Stimulated activated effector memory CD8-positive, alpha-beta T cell treated with anti-CD3 and anti-CD28 coated beads, Interleukin-12 subunit alpha, Interleukin-12 subunit beta, amount 100 ng/mL, for 72 hours (primary cell): ENCODE data around the gene EFCAB14.
"Not testable (repeated sequence)": the region's sequence is repeated elsewhere in the genome, so short reads cannot be mapped to it uniquely, and the experiment has no call there.

ENCODE experiments used
- ATAC-seq: fragments of 150-1000 bp; cut with Tn5 transposase; 2 replicates; pipeline ENCODE4 v1.10.0; 2021
- DNase-seq, 2 donors: peaks; one replicate each; pipeline ENCODE4 v3.0.0; 2021 to 2022; ENCODE audit warnings: low spot score in 2 of 2
- H3K27ac Mint-ChIP-seq: one replicate; pipeline ENCODE4 v1.8.0; 2022; ENCODE audit warnings: mild to moderate bottlenecking, mixed read lengths
- H3K36me3 Mint-ChIP-seq: one replicate; pipeline ENCODE4 v1.8.0; 2022; ENCODE audit warnings: mild to moderate bottlenecking, mixed read lengths
- H3K4me1 Mint-ChIP-seq: one replicate; pipeline ENCODE4 v1.8.0; 2022; ENCODE audit warnings: mixed read lengths
- H3K4me3 Mint-ChIP-seq: one replicate; pipeline ENCODE4 v1.8.0; 2022; ENCODE audit warnings: mild to moderate bottlenecking, mixed read lengths
- H3K9me3 Mint-ChIP-seq: one replicate; pipeline ENCODE4 v1.8.0; 2022; ENCODE audit warnings: mixed read lengths

Gene EFCAB14

DNA sequence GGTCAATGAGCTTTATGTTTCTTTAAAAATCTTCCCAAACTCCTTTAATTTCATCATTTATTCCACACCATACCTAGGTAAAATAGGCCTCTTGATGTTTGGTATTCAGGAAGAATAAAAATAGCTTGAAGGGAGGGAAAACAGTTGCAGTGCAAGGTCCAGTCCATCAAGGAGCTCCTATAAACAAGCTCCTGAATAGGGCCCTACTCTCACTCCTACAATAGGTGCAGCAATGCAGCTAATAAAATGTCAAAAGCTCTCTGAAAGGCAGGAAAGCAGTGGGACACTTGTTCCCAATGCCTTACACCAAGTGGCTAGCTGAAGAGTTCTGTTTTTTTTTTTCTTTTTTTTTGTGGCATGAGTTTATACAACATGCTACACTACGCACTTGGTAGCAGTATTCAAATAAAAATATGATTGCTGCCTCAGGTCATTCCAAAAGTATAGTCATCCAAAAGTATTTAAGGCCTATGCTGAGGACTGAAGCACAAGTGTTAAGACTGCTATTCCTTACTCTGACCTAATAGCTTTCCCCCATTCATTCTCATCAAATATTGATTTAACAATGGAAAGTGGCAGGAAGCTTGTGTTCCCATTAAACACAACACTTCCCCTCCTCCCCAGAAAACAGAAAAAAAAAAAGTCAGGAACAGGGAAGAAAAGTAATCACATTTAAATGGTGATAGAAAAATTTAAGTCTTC is 37.4 kb downstream of the EFCAB14 start:
- Mint-ChIP-seq H3K27ac (peak overlapping the region; percentile 85), H3K36me3 (peaks cover 100% of the 10 kb centered on the region), H3K9me3 (no peaks in the 10 kb centered on the region), H3K4me1 (peaks cover 11% of the 10 kb centered on the region), H3K4me3 (no peak overlapping the region)
- no peak for ATAC-seq
- DNase-seq: no peak

DNA sequence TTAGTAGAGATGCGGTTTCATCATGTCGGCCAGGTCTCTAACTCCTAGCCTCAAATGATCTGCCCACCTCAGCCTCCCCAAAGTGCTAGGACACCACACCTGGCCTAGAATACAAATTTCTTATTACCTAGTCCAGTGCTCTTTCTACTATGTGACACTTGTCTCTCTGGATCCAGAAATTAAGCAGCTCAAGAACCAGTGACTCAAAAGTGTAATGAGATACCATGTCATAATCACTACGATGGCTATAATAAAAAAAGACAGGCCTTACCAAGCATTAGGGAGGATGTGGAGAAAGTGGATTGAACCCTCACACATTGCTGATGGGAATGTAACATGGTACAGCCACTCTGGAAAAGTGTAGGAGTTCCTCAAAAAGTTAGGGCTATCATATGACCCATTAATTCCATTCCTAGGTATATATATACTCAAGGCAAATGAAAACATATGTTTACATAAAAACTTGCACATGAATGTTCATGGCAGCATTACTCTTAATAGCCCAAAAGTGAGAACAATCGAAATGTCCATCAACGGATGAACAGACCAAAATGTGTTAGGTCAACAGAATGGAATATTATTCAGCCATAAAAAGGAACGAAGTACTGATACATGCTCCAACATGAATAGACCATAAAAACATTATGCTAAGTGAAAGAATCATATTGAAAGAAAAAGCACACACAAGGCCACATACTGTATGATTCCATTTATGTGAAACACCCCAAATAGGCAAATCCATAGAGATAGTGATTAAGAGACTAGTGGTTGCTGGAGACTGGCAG is 38.9 kb downstream of the EFCAB14 start:
- no peaks in the 10 kb centered on the region for H3K9me3 Mint-ChIP-seq
- H3K27ac Mint-ChIP-seq: no peak overlapping the region
- peaks cover 97% of the 10 kb centered on the region for H3K36me3 Mint-ChIP-seq
- peaks cover 25% of the 10 kb centered on the region for H3K4me1 Mint-ChIP-seq
- DNase-seq (no peak), ATAC-seq (no peak)
- H3K4me3 Mint-ChIP-seq: no peak overlapping the region

DNA sequence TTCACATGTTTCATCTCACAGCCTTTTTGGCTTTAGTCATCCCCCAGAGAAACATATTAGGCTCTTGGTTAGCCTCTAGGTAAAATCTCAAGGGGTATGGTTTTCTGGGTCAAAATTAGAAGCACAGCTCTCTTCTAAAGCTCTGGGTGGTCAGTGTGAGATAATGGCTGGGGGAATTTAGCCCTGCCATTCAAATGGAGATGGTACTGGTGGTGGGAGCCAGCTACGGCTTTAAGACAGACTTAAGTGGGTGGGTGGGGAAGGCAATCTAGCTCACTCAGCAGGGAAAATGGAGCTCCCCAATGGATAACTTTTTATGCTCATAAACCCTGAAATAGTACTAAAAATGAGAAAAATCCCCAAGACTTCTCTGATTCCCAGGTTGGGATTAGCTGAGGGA is 41.6 kb downstream of the EFCAB14 start:
- Mint-ChIP-seq H3K9me3 (no peaks in the 10 kb centered on the region), H3K36me3 (peaks cover 84% of the 10 kb centered on the region), H3K4me1 (peaks cover 35% of the 10 kb centered on the region), H3K27ac (peak overlapping the region; percentile 94), H3K4me3 (no peak overlapping the region)
- DNase-seq (no peak), ATAC-seq (no peak)

DNA sequence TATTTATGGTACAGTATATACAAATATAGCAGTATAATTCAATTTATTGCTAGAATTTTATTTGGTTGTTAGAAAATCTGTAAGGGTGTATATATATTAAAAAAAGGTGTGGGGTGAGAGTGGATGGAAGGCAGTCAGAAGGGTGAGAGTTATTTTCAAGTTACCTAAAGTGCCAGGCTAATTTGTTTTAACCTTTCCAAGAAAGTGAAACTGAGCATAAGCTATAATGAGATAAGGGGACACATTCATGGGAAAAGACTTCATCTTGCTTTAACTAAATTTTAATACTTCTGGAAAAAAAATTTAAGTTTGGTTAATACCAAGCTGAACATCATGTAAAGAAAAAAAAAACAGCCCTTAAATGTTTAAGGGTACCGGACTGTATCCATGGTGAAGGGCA is 42.4 kb downstream of the EFCAB14 start:
- H3K27ac Mint-ChIP-seq: peak overlapping the region; percentile 94

DNA sequence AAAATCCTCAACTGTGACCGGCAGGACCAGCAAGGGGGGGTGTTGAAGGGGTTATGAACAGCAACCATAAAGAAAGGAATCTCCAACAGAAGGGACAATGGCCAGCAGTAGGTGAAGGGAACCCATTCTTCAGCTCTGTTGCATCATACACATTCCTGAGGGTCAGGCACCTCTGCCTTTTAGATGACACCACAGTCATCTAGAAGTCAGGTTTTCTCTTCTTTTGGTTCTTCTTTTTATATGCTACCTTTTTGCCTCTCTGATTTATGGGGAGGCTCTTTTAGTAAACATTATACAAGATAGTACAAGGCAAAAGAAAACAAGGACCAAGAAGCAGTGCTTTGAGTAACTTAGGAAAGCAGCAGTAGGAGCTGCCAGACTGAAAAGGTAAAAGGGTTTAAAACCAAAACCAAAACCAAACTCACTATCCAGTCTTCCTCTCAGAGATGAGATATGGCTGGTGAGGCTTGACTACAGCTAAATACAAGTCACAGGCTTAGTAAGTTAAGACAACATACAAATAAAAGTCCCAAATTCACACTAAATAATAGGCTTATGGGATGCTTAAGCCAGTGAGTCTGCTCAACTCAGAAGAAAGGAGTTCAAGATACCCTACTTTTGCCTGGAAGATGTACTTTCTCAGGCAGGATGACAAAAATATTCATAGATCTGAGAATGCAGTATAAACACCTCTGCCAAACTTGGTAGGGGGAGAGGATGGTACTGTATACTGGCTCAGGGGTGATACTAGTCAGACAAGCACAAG is 43.2 kb downstream of the EFCAB14 start:
- Mint-ChIP-seq H3K4me1 (peaks cover 35% of the 10 kb centered on the region), H3K4me3 (peak overlapping the region; percentile 39), H3K36me3 (peaks cover 70% of the 10 kb centered on the region), H3K9me3 (no peaks in the 10 kb centered on the region), H3K27ac (peak overlapping the region; percentile 94)
- peak; percentile 67 for ATAC-seq
- DNase-seq: no peak

More for the DNA sequence above, 42.4 kb downstream of the EFCAB14 start:
- DNase-seq: no peak
- Mint-ChIP-seq H3K4me1 (peaks cover 35% of the 10 kb centered on the region), H3K36me3 (peaks cover 78% of the 10 kb centered on the region), H3K4me3 (no peak overlapping the region), H3K9me3 (no peaks in the 10 kb centered on the region)
- ATAC-seq: no peak

DNA sequence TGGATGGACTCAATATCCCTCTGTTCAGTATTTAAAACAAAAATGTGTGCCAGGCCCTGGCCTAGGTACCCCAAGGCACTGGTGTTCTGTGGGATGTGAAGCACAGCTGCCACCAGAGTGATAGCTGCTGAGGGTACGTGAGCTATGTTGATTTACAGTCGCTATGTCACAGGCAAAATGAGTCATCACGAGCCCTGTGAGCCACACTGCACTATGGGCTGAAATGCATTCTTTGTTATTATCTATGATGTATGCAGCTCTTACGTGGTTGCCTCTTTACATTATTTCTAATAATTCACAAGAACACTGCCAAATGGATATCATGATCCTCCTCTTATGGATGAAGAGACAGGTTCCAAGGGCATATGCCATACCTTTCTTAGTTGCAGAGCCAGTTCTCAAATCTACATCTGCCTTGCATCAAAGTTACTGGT is 45.1 kb downstream of the EFCAB14 start:
- Mint-ChIP-seq H3K27ac (peak overlapping the region; percentile 69), H3K9me3 (no peaks in the 10 kb centered on the region), H3K4me1 (peaks cover 35% of the 10 kb centered on the region), H3K4me3 (no peak overlapping the region), H3K36me3 (peaks cover 50% of the 10 kb centered on the region)
- DNase-seq: no peak
- peak; percentile 85 for ATAC-seq

DNA sequence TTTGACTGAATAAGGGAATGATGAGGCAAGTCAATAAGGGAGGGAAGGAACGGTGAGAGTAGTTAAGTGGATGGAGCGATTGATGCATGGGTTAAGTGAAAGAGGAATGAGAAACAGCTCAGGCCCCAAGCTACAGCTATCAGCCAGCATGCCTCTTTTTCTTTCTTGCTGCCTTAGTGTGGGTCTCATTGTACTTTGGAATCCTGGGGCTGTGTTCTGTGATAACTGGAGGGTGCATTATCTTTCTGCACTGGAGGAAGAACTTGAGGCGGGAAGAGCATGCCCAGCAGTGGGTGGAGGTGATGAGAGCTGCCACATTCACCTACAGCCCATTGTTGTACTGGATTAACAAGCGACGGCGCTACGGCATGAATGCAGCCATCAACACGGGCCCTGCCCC is 46.2 kb downstream of the EFCAB14 start:
- H3K36me3 Mint-ChIP-seq: peaks cover 40% of the 10 kb centered on the region
- H3K27ac Mint-ChIP-seq: peak overlapping the region; percentile 69
- DNase-seq (no peak), ATAC-seq (no peak)
- no peaks in the 10 kb centered on the region for H3K9me3 Mint-ChIP-seq
- H3K4me3 Mint-ChIP-seq: no peak overlapping the region
- H3K4me1 Mint-ChIP-seq: peaks cover 35% of the 10 kb centered on the region

DNA sequence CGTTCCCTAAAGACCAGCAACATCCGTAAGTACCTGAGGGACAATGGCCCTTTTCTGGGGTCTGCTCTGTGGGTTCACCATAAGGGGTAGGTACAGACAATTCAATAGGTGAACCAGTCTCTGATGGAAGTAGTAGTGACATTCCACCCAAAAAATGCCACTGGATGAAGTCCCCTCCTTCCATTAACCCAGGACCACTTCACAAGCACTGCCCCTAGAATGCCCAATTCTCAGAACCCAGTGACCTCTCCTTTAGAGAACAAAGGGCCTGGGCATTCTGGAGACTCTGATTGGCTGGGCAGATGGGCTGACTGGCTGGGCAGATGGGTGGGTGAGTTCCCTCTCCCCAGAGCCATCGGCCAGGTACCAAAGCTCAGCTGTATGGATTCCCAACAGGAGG is 47.4 kb downstream of the EFCAB14 start, which contains the start of gene TEX38:
TSS of gene TEX38 (plus strand) at position 301 of the 400 bp plus-strand sequence. CDS start at position 382, 81 bp downstream.
- no peak for DNase-seq
- no peak within 1 kb of the TSS for H3K4me3 Mint-ChIP-seq
- peak within 1 kb of the TSS; percentile 69 for H3K27ac Mint-ChIP-seq
- peaks cover 36% of the 10 kb centered on the region for H3K4me1 Mint-ChIP-seq
- peaks cover 28% of the 10 kb centered on the region for H3K36me3 Mint-ChIP-seq
- ATAC-seq: no peak
- no peaks in the 10 kb centered on the region for H3K9me3 Mint-ChIP-seq

DNA sequence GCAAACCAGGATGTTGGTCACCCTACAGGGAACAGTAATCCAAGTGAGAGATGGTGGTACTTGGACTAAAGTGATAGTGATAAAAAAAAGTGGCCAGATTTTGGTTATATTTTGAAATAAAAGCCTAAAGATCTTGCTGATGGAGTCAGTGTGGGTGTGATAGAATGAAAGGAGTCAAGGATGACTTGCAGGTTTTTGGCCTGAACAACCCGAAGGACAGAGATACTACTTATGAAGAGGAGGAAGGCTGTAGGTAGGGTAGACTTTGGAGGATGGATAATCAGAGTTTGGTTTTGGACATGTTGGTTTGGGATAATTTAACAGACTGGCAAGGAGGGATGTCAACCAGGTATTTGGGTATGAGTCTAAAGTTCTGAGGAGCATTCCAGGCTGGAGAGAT is 48.8 kb downstream of the EFCAB14 start:
- Mint-ChIP-seq H3K4me3 (no peak overlapping the region), H3K27ac (no peak overlapping the region), H3K9me3 (no peaks in the 10 kb centered on the region), H3K36me3 (peaks cover 17% of the 10 kb centered on the region), H3K4me1 (peaks cover 26% of the 10 kb centered on the region)
- no peak for ATAC-seq
- DNase-seq: no peak

DNA sequence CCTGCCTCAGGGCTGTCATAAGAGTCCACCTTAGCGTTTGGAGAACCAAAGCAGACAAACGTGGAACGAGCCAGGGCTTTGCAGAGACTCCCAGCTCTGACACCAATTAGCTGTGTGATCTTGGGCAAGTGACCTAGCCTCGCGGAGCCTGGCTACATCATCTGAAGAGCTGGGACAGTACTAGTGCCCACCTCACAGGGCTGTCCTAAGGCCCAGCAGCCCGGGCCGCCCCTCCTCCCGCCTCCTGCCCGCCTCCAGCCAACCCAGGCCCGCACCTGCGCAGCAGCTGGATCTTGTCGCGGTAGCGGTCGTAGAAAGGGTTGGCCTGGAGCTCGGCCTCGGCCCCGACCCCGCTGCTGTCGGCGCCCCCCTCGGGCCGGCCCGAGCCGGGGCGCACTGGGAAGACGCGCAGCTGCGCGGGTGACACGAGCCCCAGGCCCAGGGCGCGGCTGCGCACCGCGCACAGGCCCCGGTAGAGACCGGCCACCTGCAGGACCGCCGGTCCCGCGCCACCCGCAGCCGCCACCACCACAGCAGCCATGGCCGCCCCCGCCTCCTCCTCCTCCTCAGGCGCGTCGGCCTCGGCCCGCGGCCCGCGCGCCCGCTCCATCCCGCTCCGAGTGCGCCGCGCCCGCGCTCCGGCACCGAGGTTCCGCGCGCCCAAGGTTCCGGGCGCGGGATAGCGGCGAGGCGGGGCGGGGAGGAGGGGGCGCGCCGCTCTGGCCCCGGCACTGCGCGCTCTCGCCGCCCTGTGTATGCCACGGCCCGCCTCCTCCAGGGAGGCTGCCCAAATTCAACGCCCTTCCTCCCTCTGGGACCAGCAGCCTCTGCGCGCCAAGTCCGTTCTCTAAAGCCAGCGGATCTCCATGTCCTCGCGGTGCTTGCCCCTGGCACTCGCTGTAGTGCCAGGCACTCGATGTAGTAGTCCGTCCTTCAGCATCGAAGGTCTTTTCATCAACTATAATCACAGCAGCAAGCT is 50.8 kb downstream of the EFCAB14 start, which contains the start of gene ATPAF1:
TSS of gene ATPAF1 (minus strand) at position 583 of the 979 bp plus-strand sequence. CDS start at position 541, 42 bp downstream.
- Mint-ChIP-seq H3K4me3 (no peak within 1 kb of the TSS), H3K27ac (peak within 1 kb of the TSS; percentile 82), H3K9me3 (no peaks in the 10 kb centered on the region), H3K4me1 (peaks cover 15% of the 10 kb centered on the region), H3K36me3 (peaks cover 26% of the 10 kb centered on the region)
- peak; percentile 91 for ATAC-seq
- peak; percentile 52 to 73 for DNase-seq

DNA sequence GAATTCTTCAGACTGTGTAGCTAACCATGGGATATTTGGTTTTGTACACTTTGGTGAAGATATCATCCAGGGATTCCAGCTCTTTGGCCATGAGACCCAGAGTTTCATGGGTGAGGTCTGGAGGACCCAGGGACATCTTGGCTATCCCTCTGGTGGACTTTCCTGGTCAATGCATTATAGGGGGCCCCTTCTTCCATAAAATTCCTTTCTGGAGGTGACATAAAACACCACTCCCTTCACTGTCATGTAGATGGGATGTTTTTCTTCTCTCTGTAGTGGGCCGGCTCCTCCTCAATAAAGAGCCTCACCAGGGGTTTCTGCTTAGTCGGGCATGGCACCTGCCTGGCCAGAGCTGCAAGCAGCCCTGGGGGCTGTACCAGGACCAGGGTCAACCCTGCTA is 52.9 kb downstream of the EFCAB14 start:
- no peak for DNase-seq
- no peak overlapping the region for H3K27ac Mint-ChIP-seq
- no peak overlapping the region for H3K4me3 Mint-ChIP-seq
- no peak for ATAC-seq
- H3K9me3 Mint-ChIP-seq: no peaks in the 10 kb centered on the region
- H3K36me3 Mint-ChIP-seq: peaks cover 27% of the 10 kb centered on the region
- H3K4me1 Mint-ChIP-seq: peaks cover 15% of the 10 kb centered on the region

DNA sequence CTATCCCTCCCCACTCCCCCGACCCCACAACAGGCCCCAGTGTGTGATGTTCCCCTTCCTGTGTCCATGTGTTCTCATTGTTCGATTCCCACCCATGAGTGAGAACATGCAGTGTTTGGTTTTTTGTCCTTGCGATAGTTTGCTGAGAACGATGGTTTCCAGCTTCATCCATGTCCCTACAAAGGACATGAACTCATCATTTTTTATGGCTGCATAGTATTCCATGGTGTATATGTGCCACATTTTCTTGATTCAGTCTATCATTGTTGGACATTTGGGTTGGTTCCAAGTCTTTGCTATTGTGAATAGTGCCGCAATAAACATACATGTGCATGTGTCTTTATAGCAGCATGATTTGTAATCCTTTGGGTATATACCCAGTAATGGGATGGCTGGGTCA is 56.0 kb downstream of the EFCAB14 start:
- not testable (repeated sequence) for H3K4me3 Mint-ChIP-seq, H3K9me3 Mint-ChIP-seq, H3K27ac Mint-ChIP-seq, DNase-seq, ATAC-seq
- H3K4me1 Mint-ChIP-seq: peaks cover 15% of the 10 kb centered on the region
- H3K36me3 Mint-ChIP-seq: peaks cover 50% of the 10 kb centered on the region

DNA sequence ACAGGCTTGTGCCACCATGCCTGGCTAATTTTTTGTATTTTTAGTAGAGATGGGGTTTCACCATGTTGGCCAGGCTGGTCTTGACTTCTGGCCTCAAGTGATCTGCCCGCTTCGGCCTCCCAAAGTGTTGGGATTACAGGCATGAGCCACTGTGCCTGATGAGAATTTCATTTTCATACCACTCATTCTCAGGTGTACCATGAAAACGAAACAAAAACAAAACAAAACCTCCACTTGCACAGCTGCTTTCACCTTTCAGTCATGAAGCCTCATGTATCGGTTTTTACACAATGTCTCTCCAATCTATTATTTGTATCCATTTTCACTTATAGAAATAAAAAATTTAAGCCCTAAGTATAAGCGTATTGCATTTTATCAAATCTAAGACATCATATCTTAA is 58.8 kb downstream of the EFCAB14 start:
- peaks cover 73% of the 10 kb centered on the region for H3K36me3 Mint-ChIP-seq
- ATAC-seq, H3K4me3 Mint-ChIP-seq, H3K4me1 Mint-ChIP-seq, H3K9me3 Mint-ChIP-seq, DNase-seq: not testable (repeated sequence)
- H3K27ac Mint-ChIP-seq: peak overlapping the region; percentile 70

DNA sequence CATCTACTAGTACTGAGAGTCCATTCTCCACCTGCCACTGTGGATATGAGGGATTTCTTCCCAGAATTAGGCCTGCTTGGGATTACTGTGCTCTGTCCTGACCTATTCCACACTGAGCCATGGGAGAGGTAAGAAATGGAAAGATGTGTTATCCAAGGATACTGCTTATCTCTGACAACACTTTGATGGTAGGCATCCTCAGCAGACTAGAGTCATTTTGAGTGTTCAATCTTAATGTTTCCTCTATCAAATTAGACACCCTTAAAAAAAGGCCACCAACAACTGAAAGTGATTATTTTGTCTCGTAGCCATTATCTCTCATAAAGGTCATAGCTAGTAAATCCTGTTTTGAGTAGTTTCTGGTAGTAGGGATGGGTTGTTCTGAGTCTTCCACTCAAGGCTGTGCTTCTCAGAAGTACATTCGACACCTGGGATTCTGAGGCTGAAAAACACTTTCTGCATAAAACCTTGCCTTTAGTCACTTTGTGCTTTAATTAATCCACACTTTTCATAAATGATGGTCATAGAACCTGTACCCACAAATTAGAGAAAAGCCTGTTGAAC is 59.5 kb downstream of the EFCAB14 start:
- Mint-ChIP-seq H3K4me3 (no peak overlapping the region), H3K27ac (peak overlapping the region; percentile 70), H3K36me3 (peaks cover 72% of the 10 kb centered on the region), H3K9me3 (no peaks in the 10 kb centered on the region), H3K4me1 (no peaks in the 10 kb centered on the region)
- DNase-seq: no peak
- peak; percentile 79 for ATAC-seq
